Ishikawa (cell line): ENCODE measurements around the gene GPR39.

ENCODE experiments used
- CEBPB ChIP-seq: IDR thresholded peaks from 2 replicates; pipeline ENCODE4 v1.6.1; 2012
- CREB1 ChIP-seq: IDR thresholded peaks from 2 replicates; pipeline ENCODE4 v1.6.1; 2012; ENCODE audit warnings: low read depth
- EGR1 ChIP-seq: IDR thresholded peaks from 2 replicates; pipeline ENCODE4 v1.6.1; 2012
- EP300 ChIP-seq: IDR thresholded peaks from 2 replicates; pipeline ENCODE4 v1.6.1; 2012; ENCODE audit warnings: borderline replicate concordance
- FOXM1 ChIP-seq: IDR thresholded peaks from 2 replicates; pipeline ENCODE4 v1.6.1; 2012; ENCODE audit warnings: low read depth, borderline replicate concordance
- NFIC ChIP-seq: IDR thresholded peaks from 2 replicates; pipeline ENCODE4 v1.6.1; 2012
- RAD21 ChIP-seq: IDR thresholded peaks from 2 replicates; pipeline ENCODE4 v1.6.1; 2012; ENCODE audit warnings: low read depth
- TAF1 ChIP-seq: IDR thresholded peaks from 2 replicates; pipeline ENCODE4 v1.6.1; 2012; ENCODE audit warnings: low read depth, mild to moderate bottlenecking
- TCF12 ChIP-seq: IDR thresholded peaks from 2 replicates; pipeline ENCODE4 v1.6.1; 2012; ENCODE audit warnings: low read depth
- TEAD4 ChIP-seq: IDR thresholded peaks from 2 replicates; pipeline ENCODE4 v1.6.1; 2012
- YY1 ChIP-seq: IDR thresholded peaks from 2 replicates; pipeline ENCODE4 v1.6.1; 2012; ENCODE audit warnings: low read depth
- TF ChIP-seq, protein P1 (sequence below): IDR thresholded peaks from 2 replicates; pipeline ENCODE4 v1.6.1; 2012
- TF ChIP-seq, protein P2 (sequence below): IDR thresholded peaks from 2 replicates; pipeline ENCODE4 v1.6.1; 2012; ENCODE audit warnings: low read depth, mild to moderate bottlenecking

DNA sequence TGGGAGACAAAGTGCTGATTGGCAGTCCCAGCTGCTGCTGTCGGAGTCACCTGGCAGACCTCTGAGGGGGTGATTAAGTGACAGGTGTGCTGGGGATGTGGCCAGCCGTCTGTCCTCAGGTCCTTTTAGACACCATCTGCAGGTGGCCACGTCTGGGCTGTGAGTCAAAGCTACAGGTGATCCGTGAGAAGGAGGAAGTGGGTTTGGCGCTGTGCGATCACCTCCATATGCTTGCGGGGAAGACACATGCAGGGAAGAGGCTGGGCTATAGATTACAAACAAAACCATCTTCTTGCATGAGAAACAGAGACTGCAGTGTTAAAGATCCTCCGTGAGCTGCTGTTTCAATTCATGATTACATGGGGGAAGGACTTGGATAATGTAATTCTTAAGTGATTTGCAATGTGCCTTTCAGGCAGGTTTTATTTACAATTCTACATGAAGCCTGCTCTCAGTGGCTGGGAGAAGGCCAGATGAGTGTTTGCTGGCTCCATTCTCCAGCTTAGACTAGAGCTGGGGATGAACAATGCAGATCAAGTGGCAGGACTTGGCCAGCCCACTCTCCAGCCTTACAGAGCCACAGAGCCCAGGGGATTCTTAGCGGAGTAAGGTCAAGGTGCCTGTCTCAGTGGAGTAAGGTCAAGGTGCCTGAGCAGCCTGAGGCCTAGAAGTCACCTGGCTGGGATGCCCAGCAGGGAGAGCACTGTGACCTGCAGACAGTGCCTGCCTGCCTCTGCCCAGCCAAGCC, 165.6 kb downstream of the GPR39 start:
- TF ChIP-seq TAF1 (no peak), RAD21 (no peak), NFIC (no peak), EGR1 (no peak), CEBPB (no peak), YY1 (no peak), TEAD4 (no peak), EP300 (no peak), TCF12 (no peak), FOXM1 (no peak), CREB1 (no peak)
- TF ChIP-seq, protein P1, sequence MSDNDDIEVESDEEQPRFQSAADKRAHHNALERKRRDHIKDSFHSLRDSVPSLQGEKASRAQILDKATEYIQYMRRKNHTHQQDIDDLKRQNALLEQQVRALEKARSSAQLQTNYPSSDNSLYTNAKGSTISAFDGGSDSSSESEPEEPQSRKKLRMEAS, result no peak
- TF ChIP-seq, protein P2, sequence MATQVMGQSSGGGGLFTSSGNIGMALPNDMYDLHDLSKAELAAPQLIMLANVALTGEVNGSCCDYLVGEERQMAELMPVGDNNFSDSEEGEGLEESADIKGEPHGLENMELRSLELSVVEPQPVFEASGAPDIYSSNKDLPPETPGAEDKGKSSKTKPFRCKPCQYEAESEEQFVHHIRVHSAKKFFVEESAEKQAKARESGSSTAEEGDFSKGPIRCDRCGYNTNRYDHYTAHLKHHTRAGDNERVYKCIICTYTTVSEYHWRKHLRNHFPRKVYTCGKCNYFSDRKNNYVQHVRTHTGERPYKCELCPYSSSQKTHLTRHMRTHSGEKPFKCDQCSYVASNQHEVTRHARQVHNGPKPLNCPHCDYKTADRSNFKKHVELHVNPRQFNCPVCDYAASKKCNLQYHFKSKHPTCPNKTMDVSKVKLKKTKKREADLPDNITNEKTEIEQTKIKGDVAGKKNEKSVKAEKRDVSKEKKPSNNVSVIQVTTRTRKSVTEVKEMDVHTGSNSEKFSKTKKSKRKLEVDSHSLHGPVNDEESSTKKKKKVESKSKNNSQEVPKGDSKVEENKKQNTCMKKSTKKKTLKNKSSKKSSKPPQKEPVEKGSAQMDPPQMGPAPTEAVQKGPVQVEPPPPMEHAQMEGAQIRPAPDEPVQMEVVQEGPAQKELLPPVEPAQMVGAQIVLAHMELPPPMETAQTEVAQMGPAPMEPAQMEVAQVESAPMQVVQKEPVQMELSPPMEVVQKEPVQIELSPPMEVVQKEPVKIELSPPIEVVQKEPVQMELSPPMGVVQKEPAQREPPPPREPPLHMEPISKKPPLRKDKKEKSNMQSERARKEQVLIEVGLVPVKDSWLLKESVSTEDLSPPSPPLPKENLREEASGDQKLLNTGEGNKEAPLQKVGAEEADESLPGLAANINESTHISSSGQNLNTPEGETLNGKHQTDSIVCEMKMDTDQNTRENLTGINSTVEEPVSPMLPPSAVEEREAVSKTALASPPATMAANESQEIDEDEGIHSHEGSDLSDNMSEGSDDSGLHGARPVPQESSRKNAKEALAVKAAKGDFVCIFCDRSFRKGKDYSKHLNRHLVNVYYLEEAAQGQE, result no peak
